PC-9 (cell line): ENCODE data around the gene SNX11.

ENCODE experiments used
- EZH2 ChIP-seq: fragments of 200-600 bp; sonication (generic); IDR thresholded peaks from 2 replicates; pipeline ENCODE4 v1.8.0; 2017; ENCODE audit warnings: antibody characterized with exemption, low read depth
- TF ChIP-seq, protein P1 (sequence below): fragments of 200-600 bp; sonication (generic); conservative IDR thresholded peaks from 2 replicates; pipeline ENCODE4 v1.6.1; 2017; ENCODE audit warnings: mixed run types, antibody characterized with exemption, mild to moderate bottlenecking, moderate library complexity

DNA sequence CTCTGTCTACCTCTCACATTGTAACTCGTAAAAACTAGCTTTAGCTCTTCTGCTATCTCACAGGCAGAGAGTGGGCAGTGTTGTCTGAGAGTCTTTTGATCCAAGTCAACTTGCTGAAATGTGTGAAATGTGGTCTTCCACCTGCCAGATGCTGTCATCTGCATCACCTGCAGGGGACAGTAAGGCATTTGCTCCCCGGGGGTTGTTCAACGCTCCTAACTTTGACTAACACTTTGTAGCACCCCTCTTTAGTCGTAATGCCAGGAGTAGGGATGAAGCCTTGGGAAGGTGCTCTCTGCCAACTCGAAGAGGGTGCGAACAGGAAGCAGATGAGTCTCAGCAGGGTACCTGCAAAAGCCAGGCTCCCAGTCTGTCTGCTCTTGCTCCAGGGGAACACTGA lies 36.1 kb downstream of the SNX11 start:
- no peak for TF ChIP-seq EZH2
- TF ChIP-seq, protein P1, sequence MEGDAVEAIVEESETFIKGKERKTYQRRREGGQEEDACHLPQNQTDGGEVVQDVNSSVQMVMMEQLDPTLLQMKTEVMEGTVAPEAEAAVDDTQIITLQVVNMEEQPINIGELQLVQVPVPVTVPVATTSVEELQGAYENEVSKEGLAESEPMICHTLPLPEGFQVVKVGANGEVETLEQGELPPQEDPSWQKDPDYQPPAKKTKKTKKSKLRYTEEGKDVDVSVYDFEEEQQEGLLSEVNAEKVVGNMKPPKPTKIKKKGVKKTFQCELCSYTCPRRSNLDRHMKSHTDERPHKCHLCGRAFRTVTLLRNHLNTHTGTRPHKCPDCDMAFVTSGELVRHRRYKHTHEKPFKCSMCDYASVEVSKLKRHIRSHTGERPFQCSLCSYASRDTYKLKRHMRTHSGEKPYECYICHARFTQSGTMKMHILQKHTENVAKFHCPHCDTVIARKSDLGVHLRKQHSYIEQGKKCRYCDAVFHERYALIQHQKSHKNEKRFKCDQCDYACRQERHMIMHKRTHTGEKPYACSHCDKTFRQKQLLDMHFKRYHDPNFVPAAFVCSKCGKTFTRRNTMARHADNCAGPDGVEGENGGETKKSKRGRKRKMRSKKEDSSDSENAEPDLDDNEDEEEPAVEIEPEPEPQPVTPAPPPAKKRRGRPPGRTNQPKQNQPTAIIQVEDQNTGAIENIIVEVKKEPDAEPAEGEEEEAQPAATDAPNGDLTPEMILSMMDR: no peak
